Measurements from ENCODE around the gene CACNG4.

Gene CACNG4

GRCh38 chr17:66942451-66943264, 21.8 kb upstream of the CACNG4 start:
- no peak for DNase-seq (ENCODE audit: low read depth in 2 of 2)
- no peak overlapping the region for H3K4me3 ChIP-seq (replicated peaks in 1 of 2; ENCODE audit: low read depth in 2 of 2, low read length in 2 of 2)
- no peak for TF ChIP-seq CTCF (IDR thresholded peaks at IDR 0.05; ENCODE audit: low read depth, low read length)

- TF ChIP-seq CTCF (IDR thresholded peaks at IDR 0.05; ENCODE audit: low read depth, low read length): no peak
- H3K4me3 ChIP-seq (replicated peaks in 1 of 2; ENCODE audit: low read depth in 2 of 2, low read length in 2 of 2): no peak overlapping the region
- DNase-seq (ENCODE audit: low read depth in 2 of 2): no peak
These were observed 21.0 kb upstream of the CACNG4 start for GRCh38 chr17:66943484-66943883.

- H3K4me3 ChIP-seq (replicated peaks in 1 of 2; ENCODE audit: low read depth in 2 of 2, low read length in 2 of 2): no peak overlapping the region
- TF ChIP-seq CTCF (IDR thresholded peaks at IDR 0.05; ENCODE audit: low read depth, low read length): no peak
- peak in 1 of 2 donors; percentile 24 for DNase-seq (ENCODE audit: low read depth in 2 of 2)
These were observed 20.0 kb upstream of the CACNG4 start for GRCh38 chr17:66944351-66945146.

GRCh38 chr17:66945147-66945835, 19.2 kb upstream of the CACNG4 start:
- DNase-seq (ENCODE audit: low read depth in 2 of 2): peak in 1 of 2 donors; percentile 8
- H3K4me3 ChIP-seq (replicated peaks in 1 of 2; ENCODE audit: low read depth in 2 of 2, low read length in 2 of 2): no peak overlapping the region
- no peak for TF ChIP-seq CTCF (IDR thresholded peaks at IDR 0.05; ENCODE audit: low read depth, low read length)

GRCh38 chr17:66946251-66946650, 18.3 kb upstream of the CACNG4 start:
- H3K4me3 ChIP-seq (replicated peaks in 1 of 2; ENCODE audit: low read depth in 2 of 2, low read length in 2 of 2): no peak overlapping the region
- no peak for DNase-seq (ENCODE audit: low read depth in 2 of 2)
- no peak for TF ChIP-seq CTCF (IDR thresholded peaks at IDR 0.05; ENCODE audit: low read depth, low read length)

GRCh38 chr17:66947311-66947710, 17.2 kb upstream of the CACNG4 start:
- H3K4me3 ChIP-seq (replicated peaks in 1 of 2; ENCODE audit: low read depth in 2 of 2, low read length in 2 of 2): no peak overlapping the region
- DNase-seq (ENCODE audit: low read depth in 2 of 2): no peak
- TF ChIP-seq CTCF (IDR thresholded peaks at IDR 0.05; ENCODE audit: low read depth, low read length): no peak

Measured in cardiac fibroblast (primary cell).